ENCODE data around the gene ABCA3.

Gene ABCA3

GRCh38 chr16:2284001-2284770 is 56.3 kb downstream of the ABCA3 start:
- no peak for DNase-seq
- intact Hi-C loops (cut with DNase I) = no loop called here

- intact Hi-C loops (cut with DNase I) = no loop called here
- DNase-seq = no peak
Measured at GRCh38 chr16:2282866-2283555, 57.5 kb downstream of the ABCA3 start.

GRCh38 chr16:2282262-2282661 is 58.3 kb downstream of the ABCA3 start:
- intact Hi-C loops (cut with DNase I) = no loop called here
- no peak for DNase-seq

GRCh38 chr16:2280981-2281542 is 59.5 kb downstream of the ABCA3 start:
- intact Hi-C loops (cut with DNase I) = no loop called here
- peak in 1 of 10 donors; percentile 62 for DNase-seq

- intact Hi-C loops (cut with DNase I) = no loop called here
- peak in 1 of 10 donors; percentile 46 for DNase-seq
Measured at GRCh38 chr16:2280461-2280860, 60.1 kb downstream of the ABCA3 start.

- intact Hi-C loops (cut with DNase I) = no loop called here
- DNase-seq = peak in 6 of 10 donors; percentile 42 to 92 (median 60)
Measured at GRCh38 chr16:2278956-2279800, 61.4 kb downstream of the ABCA3 start.

- DNase-seq = peak in 1 of 10 donors; percentile 78
- intact Hi-C loops (cut with DNase I) = no loop called here
Measured at GRCh38 chr16:2278272-2278608, 62.3 kb downstream of the ABCA3 start.

- DNase-seq = peak in 1 of 10 donors; percentile 83
- intact Hi-C loops (cut with DNase I) = no loop called here
Measured at GRCh38 chr16:2277466-2278271, 62.9 kb downstream of the ABCA3 start.

- intact Hi-C loops (cut with DNase I) = no loop called here
- DNase-seq = peak in 2 of 10 donors; percentile 38 to 90
Measured at GRCh38 chr16:2276368-2277195, 63.9 kb downstream of the ABCA3 start.

GRCh38 chr16:2275476-2276367 is 64.8 kb downstream of the ABCA3 start:
- intact Hi-C loops (cut with DNase I) = no loop called here
- DNase-seq = peak in 1 of 10 donors; percentile 78

- DNase-seq = peak in 1 of 10 donors; percentile 67
- intact Hi-C loops (cut with DNase I) = no loop called here
Measured at GRCh38 chr16:2273931-2274330, 66.6 kb downstream of the ABCA3 start.

GRCh38 chr16:2273484-2273883 is 67.0 kb downstream of the ABCA3 start:
- intact Hi-C loops (cut with DNase I) = no loop called here
- DNase-seq = peak in 1 of 10 donors; percentile 78

GRCh38 chr16:2271848-2272461 is 68.6 kb downstream of the ABCA3 start:
- no peak for DNase-seq
- intact Hi-C loops (cut with DNase I) = no loop called here

- DNase-seq = no peak
Measured at GRCh38 chr16:2270588-2271470, 69.7 kb downstream of the ABCA3 start.

GRCh38 chr16:2270070-2270462 is 70.5 kb downstream of the ABCA3 start:
- intact Hi-C loops (cut with DNase I) = no loop called here
- DNase-seq = peak in 1 of 10 donors; percentile 77

More at GRCh38 chr16:2270588-2271470, 69.7 kb downstream of the ABCA3 start:
- intact Hi-C loops (cut with DNase I) = no loop called here

GRCh38 chr16:2267913-2268666 is 72.4 kb downstream of the ABCA3 start, which contains the start of gene RNPS1:
Gene RNPS1 (minus strand): TSS chr16:2268126. CDS start chr16:2264643, 3,483 bp downstream.
- intact Hi-C loops (cut with DNase I) = loop anchor here (1.0 kb wide), 1 partner anchor 63 kb away; the partner anchor contains the start of gene MLST8

More at GRCh38 chr16:2267913-2268666, 72.4 kb downstream of the ABCA3 start, which contains the start of gene RNPS1:
- DNase-seq = peak; percentile 91 to 99 (median 94)

Data from posterior cingulate gyrus (tissue), 11 donors.